ENCODE measurements around the gene HOXA10. TPM values are rescaled to one million over a fixed set of nuclear protein-coding genes. Genes with fewer than 3 reads are reported as not detected.

Gene HOXA10
- total RNA-seq, 4 donors from 2014 or later = 19.0 to 34.1 (median 24.9) TPM

DNA sequence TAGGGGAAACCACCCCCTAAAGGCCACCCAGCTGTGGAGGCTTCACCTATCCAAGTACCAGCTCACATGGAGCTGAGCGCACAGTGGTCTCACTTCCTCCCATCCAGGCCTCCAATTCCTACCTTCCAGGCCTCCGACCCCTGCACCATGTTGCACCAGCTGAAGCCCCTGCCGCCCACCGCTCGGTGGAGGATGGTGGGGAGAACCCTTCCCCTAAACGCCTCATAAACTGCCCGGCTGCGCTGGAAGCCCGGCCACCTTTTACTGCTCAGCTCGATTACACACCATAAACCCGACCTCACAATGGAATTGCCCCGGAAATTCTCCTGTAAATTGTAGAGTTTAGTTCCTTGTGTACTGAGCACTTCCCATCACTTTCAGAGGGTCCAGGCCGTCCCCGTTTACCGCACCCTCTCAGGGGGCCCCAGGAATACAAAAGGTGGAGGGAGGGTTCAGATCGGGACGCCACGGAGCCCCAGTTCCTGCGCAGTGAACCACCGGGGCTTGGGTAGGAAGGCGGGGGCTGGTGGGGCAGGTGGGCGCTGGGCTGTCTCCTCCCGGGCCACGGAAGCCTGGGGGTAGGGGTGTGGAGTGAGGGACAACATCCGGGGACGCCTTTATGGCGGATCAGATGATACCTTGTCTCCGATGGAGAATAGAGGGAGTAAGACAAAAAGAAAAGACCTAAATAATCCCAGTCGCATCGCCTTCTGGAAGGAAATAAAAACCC, 16.3 kb downstream of the HOXA10 start:
- peak overlapping the region in 1 of 4 donors; percentile 81 for H3K27ac ChIP-seq
- DNase-seq (ENCODE audit: low spot score in 2 of 2) = peak in 1 of 2 donors; percentile 5

GRCh38 chr7:27156916-27157701, 17.0 kb downstream of the HOXA10 start:
- Histone ChIP-seq H3K4me1 (peaks cover 0 to 69% (median 23%) of the 10 kb centered on the region in 4 donors), H3K36me3 (no peaks in the 10 kb centered on the region), H3K9me3 (no peaks in the 10 kb centered on the region), H3K27ac (peak overlapping the region; percentile 54 to 88 (median 82)), H3K27me3 (peaks cover 0 to 96% of the 10 kb centered on the region in 2 donors), H3K4me3 (peak overlapping the region; percentile 52 to 71 (median 60))
- WGBS, 2 donors = 35 to 44% methylated on average over 24 to 28 of the region's 30 CpGs
- TF ChIP-seq EP300 (IDR thresholded peaks at IDR 0.05) (no peak), POLR2A (IDR thresholded peaks at IDR 0.05) (no peak)
- TF ChIP-seq, protein P1, sequence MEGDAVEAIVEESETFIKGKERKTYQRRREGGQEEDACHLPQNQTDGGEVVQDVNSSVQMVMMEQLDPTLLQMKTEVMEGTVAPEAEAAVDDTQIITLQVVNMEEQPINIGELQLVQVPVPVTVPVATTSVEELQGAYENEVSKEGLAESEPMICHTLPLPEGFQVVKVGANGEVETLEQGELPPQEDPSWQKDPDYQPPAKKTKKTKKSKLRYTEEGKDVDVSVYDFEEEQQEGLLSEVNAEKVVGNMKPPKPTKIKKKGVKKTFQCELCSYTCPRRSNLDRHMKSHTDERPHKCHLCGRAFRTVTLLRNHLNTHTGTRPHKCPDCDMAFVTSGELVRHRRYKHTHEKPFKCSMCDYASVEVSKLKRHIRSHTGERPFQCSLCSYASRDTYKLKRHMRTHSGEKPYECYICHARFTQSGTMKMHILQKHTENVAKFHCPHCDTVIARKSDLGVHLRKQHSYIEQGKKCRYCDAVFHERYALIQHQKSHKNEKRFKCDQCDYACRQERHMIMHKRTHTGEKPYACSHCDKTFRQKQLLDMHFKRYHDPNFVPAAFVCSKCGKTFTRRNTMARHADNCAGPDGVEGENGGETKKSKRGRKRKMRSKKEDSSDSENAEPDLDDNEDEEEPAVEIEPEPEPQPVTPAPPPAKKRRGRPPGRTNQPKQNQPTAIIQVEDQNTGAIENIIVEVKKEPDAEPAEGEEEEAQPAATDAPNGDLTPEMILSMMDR (IDR thresholded peaks at IDR 0.05) = no peak
- no peak for DNase-seq (ENCODE audit: low spot score in 2 of 2)

More for the DNA sequence above, 16.3 kb downstream of the HOXA10 start:
- H3K27me3 ChIP-seq = peaks cover 0 to 91% of the 10 kb centered on the region in 2 donors
- H3K4me1 ChIP-seq = peaks cover 0 to 69% (median 22%) of the 10 kb centered on the region in 4 donors
- no peaks in the 10 kb centered on the region for H3K9me3 ChIP-seq
- no peak overlapping the region for H3K4me3 ChIP-seq
- WGBS, 2 donors = 64 to 79% methylated on average over 30 of the region's 30 CpGs
- H3K36me3 ChIP-seq = no peaks in the 10 kb centered on the region
- TF ChIP-seq POLR2A (IDR thresholded peaks at IDR 0.05) = no peak
- TF ChIP-seq EP300 (IDR thresholded peaks at IDR 0.05) = no peak
- TF ChIP-seq, protein P1 (IDR thresholded peaks at IDR 0.05) = no peak

DNA sequence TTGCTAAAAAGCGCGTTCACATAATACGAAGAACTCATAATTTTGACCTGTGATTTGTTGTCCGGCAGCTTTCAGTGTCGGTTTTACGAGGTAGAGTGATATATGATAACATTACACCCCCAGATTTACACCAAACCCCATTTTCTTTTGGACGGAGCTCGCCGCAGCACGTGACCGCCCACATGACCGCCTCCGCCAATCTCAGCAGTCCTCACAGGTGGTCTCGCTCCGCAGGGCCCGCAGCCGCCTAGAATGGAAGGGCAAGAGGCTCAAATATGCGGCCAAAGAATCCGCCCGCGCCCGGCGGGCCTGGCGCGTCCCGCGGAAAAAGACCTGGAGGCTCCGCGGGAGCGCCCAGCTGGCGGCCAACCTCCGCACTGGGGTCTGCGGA, 17.6 kb downstream of the HOXA10 start, which contains the start of gene HOXA7:
Gene HOXA7, minus strand, starts transcription at position 168 of the 391 bp plus-strand sequence. Its CDS starts 130 bp downstream, at position 38.
- peak; percentile 79 to 80 for DNase-seq (ENCODE audit: low spot score in 2 of 2)
- Histone ChIP-seq H3K27me3 (peaks cover 0 to 96% of the 10 kb centered on the region in 2 donors), H3K9me3 (no peaks in the 10 kb centered on the region), H3K4me1 (peaks cover 0 to 66% (median 23%) of the 10 kb centered on the region in 4 donors), H3K27ac (peak within 1 kb of the TSS; percentile 54 to 88 (median 82)), H3K36me3 (no peaks in the 10 kb centered on the region), H3K4me3 (peak within 1 kb of the TSS; percentile 52 to 71 (median 60))
- peak in 1 of 2 donors; percentile 25 for TF ChIP-seq POLR2A (IDR thresholded peaks at IDR 0.05)
- peak in 1 of 2 donors; percentile 40 for TF ChIP-seq EP300 (IDR thresholded peaks at IDR 0.05)
- TF ChIP-seq, protein P1 (IDR thresholded peaks at IDR 0.05) = peak in 1 of 5 experiments; percentile 12
- 2% methylated on average over 15 to 33 of the region's 33 CpGs for WGBS, 2 donors

DNA sequence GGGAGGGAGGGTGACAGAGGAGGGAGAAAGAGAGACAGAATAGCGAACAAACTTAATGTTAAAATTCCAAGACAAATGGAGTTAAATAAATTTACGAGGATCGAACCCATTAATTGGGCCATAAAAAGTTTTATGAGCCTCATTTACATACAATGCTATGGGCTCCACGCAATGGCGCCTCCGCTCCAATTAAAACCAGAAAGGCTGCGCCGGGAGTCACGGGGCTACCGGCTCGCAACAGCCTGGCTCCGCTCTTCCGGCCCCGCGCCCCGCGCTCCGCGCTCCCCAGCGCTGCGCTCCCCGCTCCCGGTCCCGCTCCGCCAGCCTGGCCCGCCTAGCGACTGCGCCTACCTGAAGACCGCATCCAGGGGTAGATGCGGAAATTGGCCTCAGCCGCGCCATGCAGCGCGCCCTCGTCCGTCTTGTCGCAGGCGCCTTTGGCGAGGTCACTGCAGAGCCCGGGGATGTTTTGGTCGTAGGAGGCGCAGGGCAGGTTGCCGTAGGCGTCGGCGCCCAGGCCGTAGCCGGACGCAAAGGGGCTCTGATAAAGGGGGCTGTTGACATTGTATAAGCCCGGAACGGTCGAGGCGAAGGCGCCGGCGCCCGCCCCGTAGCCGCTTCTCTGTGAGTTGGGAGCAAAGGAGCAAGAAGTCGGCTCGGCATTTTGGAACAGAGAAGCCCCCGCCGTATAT, 18.2 kb downstream of the HOXA10 start:
- TF ChIP-seq EP300 (IDR thresholded peaks at IDR 0.05) (no peak), POLR2A (IDR thresholded peaks at IDR 0.05) (no peak)
- TF ChIP-seq, protein P1 (IDR thresholded peaks at IDR 0.05) = no peak
- 1 to 5% methylated on average over 6 to 52 of the region's 63 CpGs for WGBS, 2 donors
- Histone ChIP-seq H3K27ac (peak overlapping the region; percentile 54 to 88 (median 82)), H3K36me3 (no peaks in the 10 kb centered on the region), H3K27me3 (peaks cover 0 to 97% of the 10 kb centered on the region in 2 donors), H3K9me3 (no peaks in the 10 kb centered on the region), H3K4me1 (peaks cover 0 to 66% (median 21%) of the 10 kb centered on the region in 4 donors), H3K4me3 (peak overlapping the region; percentile 52 to 71 (median 60))
- no peak for DNase-seq (ENCODE audit: low spot score in 2 of 2)
